ENCODE data around the gene EFNB1.

DNA sequence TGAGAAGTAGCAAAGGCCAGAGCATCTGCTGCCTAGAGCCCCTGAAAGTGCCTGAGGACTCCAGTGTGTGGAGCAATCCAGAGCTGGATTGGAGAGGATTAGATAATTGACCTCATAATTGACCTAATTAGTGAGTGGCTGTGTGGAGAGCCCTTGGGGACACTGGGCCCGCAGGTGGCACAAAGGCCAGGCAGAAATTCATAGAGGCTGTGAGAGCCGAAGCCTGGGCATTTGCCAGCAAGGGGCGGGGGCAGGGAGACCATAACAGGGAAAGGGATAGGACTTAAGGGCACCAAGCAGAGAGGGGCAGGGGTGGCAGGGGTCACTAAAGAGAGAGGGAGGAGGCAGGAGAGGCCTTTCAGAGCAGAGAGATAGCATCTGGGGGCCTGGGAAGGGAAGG, 45.3 kb downstream of the EFNB1 start:
- TF ChIP-seq, protein P1, sequence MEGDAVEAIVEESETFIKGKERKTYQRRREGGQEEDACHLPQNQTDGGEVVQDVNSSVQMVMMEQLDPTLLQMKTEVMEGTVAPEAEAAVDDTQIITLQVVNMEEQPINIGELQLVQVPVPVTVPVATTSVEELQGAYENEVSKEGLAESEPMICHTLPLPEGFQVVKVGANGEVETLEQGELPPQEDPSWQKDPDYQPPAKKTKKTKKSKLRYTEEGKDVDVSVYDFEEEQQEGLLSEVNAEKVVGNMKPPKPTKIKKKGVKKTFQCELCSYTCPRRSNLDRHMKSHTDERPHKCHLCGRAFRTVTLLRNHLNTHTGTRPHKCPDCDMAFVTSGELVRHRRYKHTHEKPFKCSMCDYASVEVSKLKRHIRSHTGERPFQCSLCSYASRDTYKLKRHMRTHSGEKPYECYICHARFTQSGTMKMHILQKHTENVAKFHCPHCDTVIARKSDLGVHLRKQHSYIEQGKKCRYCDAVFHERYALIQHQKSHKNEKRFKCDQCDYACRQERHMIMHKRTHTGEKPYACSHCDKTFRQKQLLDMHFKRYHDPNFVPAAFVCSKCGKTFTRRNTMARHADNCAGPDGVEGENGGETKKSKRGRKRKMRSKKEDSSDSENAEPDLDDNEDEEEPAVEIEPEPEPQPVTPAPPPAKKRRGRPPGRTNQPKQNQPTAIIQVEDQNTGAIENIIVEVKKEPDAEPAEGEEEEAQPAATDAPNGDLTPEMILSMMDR (IDR thresholded peaks at IDR 0.05), result no peak
- no peak for TF ChIP-seq EZH2 (IDR thresholded peaks at IDR 0.05)
- TF ChIP-seq EZH2phosphoT487 (IDR thresholded peaks at IDR 0.05), result no peak

Measured in neural progenitor cell (in vitro differentiated cells).